Endothelial cell (in vitro differentiated cells): ENCODE results near the gene SMARCD1. TPM values are rescaled to one million over a fixed set of nuclear protein-coding genes. Genes with fewer than 3 reads are reported as not detected.
A peak's percentile ranks its signal among the peaks of the same experiment; 100 is the strongest.

Experiments
- DNase-seq: peaks from one replicate; pipeline ENCODE4 v3.0.0; 2021; ENCODE audit warnings: low spot score
- H3K27ac Mint-ChIP-seq: one replicate; pipeline ENCODE4 v1.8.0; 2021; ENCODE audit warnings: mixed read lengths, inconsistent platforms; ENCODE audit not compliant: unreplicated experiment
- H3K27me3 Mint-ChIP-seq: one replicate; pipeline ENCODE4 v1.8.0; 2021; ENCODE audit warnings: mild to moderate bottlenecking, moderate library complexity, mixed read lengths, inconsistent platforms; ENCODE audit not compliant: unreplicated experiment
- H3K36me3 Mint-ChIP-seq: one replicate; pipeline ENCODE4 v1.8.0; 2021; ENCODE audit warnings: mild to moderate bottlenecking, low read depth, mixed read lengths, inconsistent platforms; ENCODE audit not compliant: unreplicated experiment
- H3K4me1 Mint-ChIP-seq: one replicate; pipeline ENCODE4 v1.8.0; 2021; ENCODE audit warnings: mild to moderate bottlenecking, mixed read lengths, inconsistent platforms; ENCODE audit not compliant: unreplicated experiment
- H3K4me3 Mint-ChIP-seq: one replicate; pipeline ENCODE4 v1.8.0; 2021; ENCODE audit warnings: mild to moderate bottlenecking, mixed read lengths, inconsistent platforms; ENCODE audit not compliant: unreplicated experiment
- H3K9me3 Mint-ChIP-seq: one replicate; pipeline ENCODE4 v1.8.0; 2021; ENCODE audit warnings: mixed read lengths, inconsistent platforms; ENCODE audit not compliant: unreplicated experiment
- CTCF ChIP-seq: fragments of 200-600 bp; sonication (generic); IDR thresholded peaks from one replicate; pipeline ENCODE4 v1.5.0; 2021; ENCODE audit warnings: antibody characterized with exemption; ENCODE audit not compliant: unreplicated experiment
- total RNA-seq: library from RNA; stranded (reverse); fragmentation: NEBNext Ultra II Directional; extraction: Animal tissue kit (Norgen Biotek cat#: 25700); gene quantifications from one replicate; pipeline ENCODE4 v1.2.1, GENCODE V29; 2021; ENCODE audit not compliant: unreplicated experiment

The SMARCD1 gene
- total RNA-seq, 1 donor from 2014 or later = 101 TPM

GRCh38 chr12:50051101-50051806 is 33.9 kb upstream of the SMARCD1 start:
- Mint-ChIP-seq H3K36me3 (peaks cover 8% of the 10 kb centered on the region), H3K4me1 (peaks cover 30% of the 10 kb centered on the region), H3K27ac (peak overlapping the region; percentile 36), H3K4me3 (peak overlapping the region; percentile 56), H3K9me3 (no peaks in the 10 kb centered on the region), H3K27me3 (peaks cover 9% of the 10 kb centered on the region)
- TF ChIP-seq CTCF = no peak
- no peak for DNase-seq

GRCh38 chr12:50052544-50052943 is 32.6 kb upstream of the SMARCD1 start:
- Mint-ChIP-seq H3K27me3 (peaks cover 14% of the 10 kb centered on the region), H3K9me3 (no peaks in the 10 kb centered on the region), H3K36me3 (peaks cover 13% of the 10 kb centered on the region), H3K4me1 (peaks cover 40% of the 10 kb centered on the region), H3K27ac (no peak overlapping the region), H3K4me3 (no peak overlapping the region)
- DNase-seq = no peak
- no peak for TF ChIP-seq CTCF

DNA sequence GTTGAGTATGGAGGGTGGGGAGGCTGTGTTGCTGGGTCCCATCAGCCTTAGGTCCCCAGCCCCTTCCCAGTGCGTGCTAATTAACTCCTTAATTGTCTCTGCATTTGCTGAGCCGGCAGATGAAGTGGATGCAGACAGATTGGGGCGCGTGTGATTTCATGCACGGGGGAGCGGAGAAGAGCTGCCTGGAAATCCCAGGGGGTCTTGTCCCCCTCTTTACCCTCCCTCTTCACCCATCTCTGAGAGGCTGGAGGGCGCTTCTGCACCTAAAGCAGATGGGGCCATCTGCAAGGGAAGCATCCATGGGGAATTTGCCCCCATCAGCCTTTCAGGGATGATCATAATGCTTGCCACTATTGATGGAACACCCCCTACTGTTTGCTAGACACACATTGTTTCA is 32.2 kb upstream of the SMARCD1 start:
- Mint-ChIP-seq H3K9me3 (no peaks in the 10 kb centered on the region), H3K36me3 (peaks cover 13% of the 10 kb centered on the region), H3K4me3 (no peak overlapping the region), H3K27ac (no peak overlapping the region), H3K27me3 (peaks cover 14% of the 10 kb centered on the region), H3K4me1 (peaks cover 40% of the 10 kb centered on the region)
- no peak for TF ChIP-seq CTCF
- no peak for DNase-seq

DNA sequence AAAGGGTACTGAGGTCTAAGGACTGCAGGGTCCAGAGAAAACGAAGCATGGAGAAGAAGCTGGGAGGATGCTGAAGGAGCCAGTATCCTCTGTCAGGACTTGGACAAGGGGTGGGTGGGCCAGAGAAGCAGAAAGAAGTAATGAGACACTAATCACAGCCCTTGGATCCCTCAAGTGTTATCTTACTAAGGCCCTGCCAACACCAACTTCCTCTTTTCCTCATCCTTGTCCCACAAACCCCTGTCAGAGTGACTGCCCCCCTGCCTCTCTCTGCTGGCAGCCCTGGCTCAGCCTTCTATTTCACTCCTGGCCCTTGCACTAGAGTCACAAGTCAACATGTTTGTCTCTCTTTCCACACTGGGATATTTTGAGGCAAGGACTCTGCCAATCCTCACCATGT is 31.6 kb upstream of the SMARCD1 start:
- Mint-ChIP-seq H3K9me3 (no peaks in the 10 kb centered on the region), H3K4me1 (peaks cover 40% of the 10 kb centered on the region), H3K27me3 (peaks cover 16% of the 10 kb centered on the region), H3K27ac (no peak overlapping the region), H3K36me3 (peaks cover 13% of the 10 kb centered on the region), H3K4me3 (no peak overlapping the region)
- TF ChIP-seq CTCF = no peak
- DNase-seq = no peak

DNA sequence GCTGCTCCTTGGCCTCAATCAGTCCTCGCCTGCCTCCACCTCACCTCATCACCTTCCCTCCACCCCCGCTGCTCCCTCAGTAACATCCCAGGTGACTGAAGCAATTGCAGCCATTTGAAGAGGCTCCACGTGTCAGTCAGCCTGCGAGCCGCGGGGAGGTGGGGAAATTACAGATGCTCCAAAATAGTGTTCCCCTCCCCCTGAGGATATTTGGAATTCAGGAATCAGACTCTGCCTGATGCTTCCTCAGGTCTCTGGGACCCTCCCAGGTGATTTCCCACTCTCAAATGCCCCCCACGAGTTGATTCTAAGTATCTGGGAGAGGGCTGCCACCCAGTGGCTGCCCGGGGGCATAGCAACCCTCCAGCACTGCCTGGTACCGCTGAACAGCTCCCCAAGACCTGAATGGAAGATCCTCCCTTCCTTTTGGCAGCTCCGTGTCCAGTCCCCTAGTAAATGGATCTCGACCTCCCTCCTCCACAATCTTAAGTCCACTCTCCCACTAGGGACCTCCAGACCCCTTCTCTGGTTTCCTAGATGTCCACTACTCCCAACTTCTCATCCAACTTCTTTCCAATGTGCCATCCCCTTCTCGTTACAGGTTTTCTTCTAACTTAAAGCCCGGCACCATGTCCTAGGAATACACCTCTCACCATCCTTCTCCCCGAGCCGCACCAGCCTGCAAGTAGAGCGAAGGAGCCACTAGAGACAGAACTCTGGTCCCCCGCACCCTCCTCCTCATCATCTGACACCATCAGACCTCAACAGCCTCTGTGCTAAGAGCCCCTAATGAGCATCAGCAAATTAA is 29.1 kb upstream of the SMARCD1 start:
- H3K27me3 Mint-ChIP-seq = peaks cover 21% of the 10 kb centered on the region
- peaks cover 13% of the 10 kb centered on the region for H3K36me3 Mint-ChIP-seq
- H3K4me3 Mint-ChIP-seq = peak overlapping the region; percentile 67

More for the DNA sequence above, 29.1 kb upstream of the SMARCD1 start:
- TF ChIP-seq CTCF = peak; percentile 83
- peaks cover 32% of the 10 kb centered on the region for H3K4me1 Mint-ChIP-seq
- peak; percentile 59 for DNase-seq
- no peaks in the 10 kb centered on the region for H3K9me3 Mint-ChIP-seq
- peak overlapping the region; percentile 34 for H3K27ac Mint-ChIP-seq
